ENCODE measurements around the gene PAPPA2. TPM values are rescaled to one million over a fixed set of nuclear protein-coding genes. Genes with fewer than 3 reads are reported as not detected.

Gene PAPPA2
- total and polyA plus RNA-seq, 2 of the 8 experiments (the other 6 are each of a cell fraction or from before 2014, with no cell fraction given): 0.08 to 0.88 TPM

DNA sequence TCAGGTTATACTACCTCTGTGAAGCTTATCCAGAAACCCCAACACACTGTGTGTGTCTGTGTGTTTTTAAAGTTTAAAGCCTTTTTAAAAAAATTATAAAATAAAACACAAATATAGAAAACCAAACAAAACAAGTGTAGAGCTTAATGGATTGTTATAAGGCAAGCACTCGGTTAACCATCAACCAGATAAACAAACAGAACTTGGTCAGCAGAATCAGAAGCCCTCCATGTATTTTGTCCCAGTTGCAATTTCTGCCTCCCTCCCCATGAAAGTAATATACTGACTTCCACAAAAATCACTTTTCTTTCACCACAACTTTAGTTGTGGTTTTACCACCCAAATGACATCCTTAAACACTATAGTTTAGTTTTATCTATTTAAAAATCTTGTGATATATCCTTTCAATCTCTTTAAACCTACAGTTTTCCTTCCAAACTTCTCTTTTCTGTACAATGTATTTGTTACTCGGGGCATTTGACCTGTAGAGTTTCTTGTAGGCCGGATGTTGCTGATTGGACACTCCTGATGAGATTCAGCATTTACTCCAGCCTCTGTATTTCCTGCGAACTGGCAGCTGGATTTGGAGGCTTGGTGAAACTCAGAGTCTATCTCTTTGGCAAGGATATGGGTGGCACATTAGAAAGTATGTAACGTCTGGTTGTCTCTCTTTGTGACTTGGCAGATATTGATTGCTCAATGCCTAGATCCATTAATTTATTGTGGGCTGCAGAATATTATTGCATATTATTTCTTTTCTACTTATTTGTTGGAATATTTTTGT is 8.6 kb downstream of the PAPPA2 start (continued):
- TF ChIP-seq, protein P1, sequence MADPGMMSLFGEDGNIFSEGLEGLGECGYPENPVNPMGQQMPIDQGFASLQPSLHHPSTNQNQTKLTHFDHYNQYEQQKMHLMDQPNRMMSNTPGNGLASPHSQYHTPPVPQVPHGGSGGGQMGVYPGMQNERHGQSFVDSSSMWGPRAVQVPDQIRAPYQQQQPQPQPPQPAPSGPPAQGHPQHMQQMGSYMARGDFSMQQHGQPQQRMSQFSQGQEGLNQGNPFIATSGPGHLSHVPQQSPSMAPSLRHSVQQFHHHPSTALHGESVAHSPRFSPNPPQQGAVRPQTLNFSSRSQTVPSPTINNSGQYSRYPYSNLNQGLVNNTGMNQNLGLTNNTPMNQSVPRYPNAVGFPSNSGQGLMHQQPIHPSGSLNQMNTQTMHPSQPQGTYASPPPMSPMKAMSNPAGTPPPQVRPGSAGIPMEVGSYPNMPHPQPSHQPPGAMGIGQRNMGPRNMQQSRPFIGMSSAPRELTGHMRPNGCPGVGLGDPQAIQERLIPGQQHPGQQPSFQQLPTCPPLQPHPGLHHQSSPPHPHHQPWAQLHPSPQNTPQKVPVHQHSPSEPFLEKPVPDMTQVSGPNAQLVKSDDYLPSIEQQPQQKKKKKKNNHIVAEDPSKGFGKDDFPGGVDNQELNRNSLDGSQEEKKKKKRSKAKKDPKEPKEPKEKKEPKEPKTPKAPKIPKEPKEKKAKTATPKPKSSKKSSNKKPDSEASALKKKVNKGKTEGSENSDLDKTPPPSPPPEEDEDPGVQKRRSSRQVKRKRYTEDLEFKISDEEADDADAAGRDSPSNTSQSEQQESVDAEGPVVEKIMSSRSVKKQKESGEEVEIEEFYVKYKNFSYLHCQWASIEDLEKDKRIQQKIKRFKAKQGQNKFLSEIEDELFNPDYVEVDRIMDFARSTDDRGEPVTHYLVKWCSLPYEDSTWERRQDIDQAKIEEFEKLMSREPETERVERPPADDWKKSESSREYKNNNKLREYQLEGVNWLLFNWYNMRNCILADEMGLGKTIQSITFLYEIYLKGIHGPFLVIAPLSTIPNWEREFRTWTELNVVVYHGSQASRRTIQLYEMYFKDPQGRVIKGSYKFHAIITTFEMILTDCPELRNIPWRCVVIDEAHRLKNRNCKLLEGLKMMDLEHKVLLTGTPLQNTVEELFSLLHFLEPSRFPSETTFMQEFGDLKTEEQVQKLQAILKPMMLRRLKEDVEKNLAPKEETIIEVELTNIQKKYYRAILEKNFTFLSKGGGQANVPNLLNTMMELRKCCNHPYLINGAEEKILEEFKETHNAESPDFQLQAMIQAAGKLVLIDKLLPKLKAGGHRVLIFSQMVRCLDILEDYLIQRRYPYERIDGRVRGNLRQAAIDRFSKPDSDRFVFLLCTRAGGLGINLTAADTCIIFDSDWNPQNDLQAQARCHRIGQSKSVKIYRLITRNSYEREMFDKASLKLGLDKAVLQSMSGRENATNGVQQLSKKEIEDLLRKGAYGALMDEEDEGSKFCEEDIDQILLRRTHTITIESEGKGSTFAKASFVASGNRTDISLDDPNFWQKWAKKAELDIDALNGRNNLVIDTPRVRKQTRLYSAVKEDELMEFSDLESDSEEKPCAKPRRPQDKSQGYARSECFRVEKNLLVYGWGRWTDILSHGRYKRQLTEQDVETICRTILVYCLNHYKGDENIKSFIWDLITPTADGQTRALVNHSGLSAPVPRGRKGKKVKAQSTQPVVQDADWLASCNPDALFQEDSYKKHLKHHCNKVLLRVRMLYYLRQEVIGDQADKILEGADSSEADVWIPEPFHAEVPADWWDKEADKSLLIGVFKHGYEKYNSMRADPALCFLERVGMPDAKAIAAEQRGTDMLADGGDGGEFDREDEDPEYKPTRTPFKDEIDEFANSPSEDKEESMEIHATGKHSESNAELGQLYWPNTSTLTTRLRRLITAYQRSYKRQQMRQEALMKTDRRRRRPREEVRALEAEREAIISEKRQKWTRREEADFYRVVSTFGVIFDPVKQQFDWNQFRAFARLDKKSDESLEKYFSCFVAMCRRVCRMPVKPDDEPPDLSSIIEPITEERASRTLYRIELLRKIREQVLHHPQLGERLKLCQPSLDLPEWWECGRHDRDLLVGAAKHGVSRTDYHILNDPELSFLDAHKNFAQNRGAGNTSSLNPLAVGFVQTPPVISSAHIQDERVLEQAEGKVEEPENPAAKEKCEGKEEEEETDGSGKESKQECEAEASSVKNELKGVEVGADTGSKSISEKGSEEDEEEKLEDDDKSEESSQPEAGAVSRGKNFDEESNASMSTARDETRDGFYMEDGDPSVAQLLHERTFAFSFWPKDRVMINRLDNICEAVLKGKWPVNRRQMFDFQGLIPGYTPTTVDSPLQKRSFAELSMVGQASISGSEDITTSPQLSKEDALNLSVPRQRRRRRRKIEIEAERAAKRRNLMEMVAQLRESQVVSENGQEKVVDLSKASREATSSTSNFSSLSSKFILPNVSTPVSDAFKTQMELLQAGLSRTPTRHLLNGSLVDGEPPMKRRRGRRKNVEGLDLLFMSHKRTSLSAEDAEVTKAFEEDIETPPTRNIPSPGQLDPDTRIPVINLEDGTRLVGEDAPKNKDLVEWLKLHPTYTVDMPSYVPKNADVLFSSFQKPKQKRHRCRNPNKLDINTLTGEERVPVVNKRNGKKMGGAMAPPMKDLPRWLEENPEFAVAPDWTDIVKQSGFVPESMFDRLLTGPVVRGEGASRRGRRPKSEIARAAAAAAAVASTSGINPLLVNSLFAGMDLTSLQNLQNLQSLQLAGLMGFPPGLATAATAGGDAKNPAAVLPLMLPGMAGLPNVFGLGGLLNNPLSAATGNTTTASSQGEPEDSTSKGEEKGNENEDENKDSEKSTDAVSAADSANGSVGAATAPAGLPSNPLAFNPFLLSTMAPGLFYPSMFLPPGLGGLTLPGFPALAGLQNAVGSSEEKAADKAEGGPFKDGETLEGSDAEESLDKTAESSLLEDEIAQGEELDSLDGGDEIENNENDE (IDR thresholded peaks at IDR 0.05; ENCODE audit: insufficient replicate concordance, low read length): no peak
- TF ChIP-seq CTBP2 (IDR thresholded peaks at IDR 0.05; ENCODE audit: borderline replicate concordance, insufficient read depth, insufficient read length, low read length) (no peak), BCL11A (IDR thresholded peaks at IDR 0.05; ENCODE audit: low read depth in 2 of 2, low read length in 2 of 2) (no peak), RXRA (IDR thresholded peaks at IDR 0.05; ENCODE audit: insufficient read depth, low read depth, low read length) (no peak), SP1 (IDR thresholded peaks at IDR 0.05; ENCODE audit: low read depth, low read length) (no peak), EGR1 (IDR thresholded peaks at IDR 0.05; ENCODE audit: borderline replicate concordance, low read depth, low read length) (no peak)
- TF ChIP-seq, protein P2, sequence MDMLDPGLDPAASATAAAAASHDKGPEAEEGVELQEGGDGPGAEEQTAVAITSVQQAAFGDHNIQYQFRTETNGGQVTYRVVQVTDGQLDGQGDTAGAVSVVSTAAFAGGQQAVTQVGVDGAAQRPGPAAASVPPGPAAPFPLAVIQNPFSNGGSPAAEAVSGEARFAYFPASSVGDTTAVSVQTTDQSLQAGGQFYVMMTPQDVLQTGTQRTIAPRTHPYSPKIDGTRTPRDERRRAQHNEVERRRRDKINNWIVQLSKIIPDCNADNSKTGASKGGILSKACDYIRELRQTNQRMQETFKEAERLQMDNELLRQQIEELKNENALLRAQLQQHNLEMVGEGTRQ (IDR thresholded peaks at IDR 0.05; ENCODE audit: low read length): no peak
- TF ChIP-seq, protein P3, sequence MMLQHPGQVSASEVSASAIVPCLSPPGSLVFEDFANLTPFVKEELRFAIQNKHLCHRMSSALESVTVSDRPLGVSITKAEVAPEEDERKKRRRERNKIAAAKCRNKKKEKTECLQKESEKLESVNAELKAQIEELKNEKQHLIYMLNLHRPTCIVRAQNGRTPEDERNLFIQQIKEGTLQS (IDR thresholded peaks at IDR 0.05; ENCODE audit: insufficient read depth, low read depth, low read length): no peak
